Measurements from ENCODE around the gene TAGAP.

TAGAP gene, protein sequence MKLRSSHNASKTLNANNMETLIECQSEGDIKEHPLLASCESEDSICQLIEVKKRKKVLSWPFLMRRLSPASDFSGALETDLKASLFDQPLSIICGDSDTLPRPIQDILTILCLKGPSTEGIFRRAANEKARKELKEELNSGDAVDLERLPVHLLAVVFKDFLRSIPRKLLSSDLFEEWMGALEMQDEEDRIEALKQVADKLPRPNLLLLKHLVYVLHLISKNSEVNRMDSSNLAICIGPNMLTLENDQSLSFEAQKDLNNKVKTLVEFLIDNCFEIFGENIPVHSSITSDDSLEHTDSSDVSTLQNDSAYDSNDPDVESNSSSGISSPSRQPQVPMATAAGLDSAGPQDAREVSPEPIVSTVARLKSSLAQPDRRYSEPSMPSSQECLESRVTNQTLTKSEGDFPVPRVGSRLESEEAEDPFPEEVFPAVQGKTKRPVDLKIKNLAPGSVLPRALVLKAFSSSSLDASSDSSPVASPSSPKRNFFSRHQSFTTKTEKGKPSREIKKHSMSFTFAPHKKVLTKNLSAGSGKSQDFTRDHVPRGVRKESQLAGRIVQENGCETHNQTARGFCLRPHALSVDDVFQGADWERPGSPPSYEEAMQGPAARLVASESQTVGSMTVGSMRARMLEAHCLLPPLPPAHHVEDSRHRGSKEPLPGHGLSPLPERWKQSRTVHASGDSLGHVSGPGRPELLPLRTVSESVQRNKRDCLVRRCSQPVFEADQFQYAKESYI

DNA sequence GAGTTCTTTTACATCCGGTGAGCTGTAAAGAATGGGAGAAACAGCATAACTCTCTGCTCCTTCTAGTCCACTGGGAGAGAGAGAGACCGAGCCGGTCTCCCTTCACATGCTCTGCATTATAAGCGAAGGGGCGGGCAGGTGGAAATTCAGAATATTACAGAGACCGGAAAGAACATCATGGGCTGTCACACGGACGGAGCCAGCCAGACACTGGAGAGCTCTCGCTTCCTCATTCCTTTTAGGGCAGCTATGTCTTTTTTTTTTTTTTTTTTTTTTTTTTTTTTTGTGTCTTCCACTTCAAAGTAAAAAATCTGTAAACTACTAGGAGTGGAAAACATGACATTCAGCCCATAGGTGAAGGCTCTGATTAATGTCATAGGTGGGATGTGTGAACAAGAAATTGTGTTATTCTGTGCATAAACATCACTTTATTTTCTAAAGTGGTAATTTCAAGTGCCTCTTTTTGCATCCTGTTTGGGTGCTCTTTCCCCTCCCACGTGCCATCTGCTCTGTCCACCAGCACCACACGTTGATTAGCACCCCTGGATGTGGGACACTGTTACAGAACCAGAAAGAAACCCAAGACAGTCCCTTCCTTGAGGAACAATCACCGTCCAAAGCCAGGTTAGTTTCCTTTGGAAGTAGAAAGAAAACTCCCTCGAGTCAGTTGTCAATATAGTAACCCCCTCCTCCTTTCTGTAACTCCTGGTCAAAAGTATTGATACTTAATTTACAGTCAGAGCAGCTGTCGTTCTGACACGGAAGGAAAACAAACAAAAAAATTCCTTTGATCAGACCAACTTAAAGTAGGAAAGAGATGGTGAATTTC lies at the start of gene TAGAP:
Gene TAGAP (minus strand): TSS at position 93 of the 829 bp plus-strand sequence. CDS start 845 bp downstream, outside the sequence.
- H3K9me2 ChIP-seq (replicated peaks; ENCODE audit: insufficient read depth, low read length) = no peaks in the 10 kb centered on the region
- peaks cover 22% of the 10 kb centered on the region for H3K79me2 ChIP-seq (ENCODE audit: insufficient read depth, low read length)
- H3F3A ChIP-seq (ENCODE audit: insufficient read depth) = peaks cover 23% of the 10 kb centered on the region
- H2AFZ ChIP-seq (ENCODE audit: low read depth, low read length, severe bottlenecking) = peak within 1 kb of the TSS; percentile 54
- H3K36me3 ChIP-seq (ENCODE audit: low read length) = peaks cover 38% of the 10 kb centered on the region
- H3K9me3 ChIP-seq (ENCODE audit: insufficient read depth, low read length) = no peaks in the 10 kb centered on the region
- peak within 1 kb of the TSS; percentile 75 for H3K27ac ChIP-seq (ENCODE audit: low read depth, low read length)
- H3K4me3 ChIP-seq (ENCODE audit: insufficient read depth, low read length, poor library complexity, severe bottlenecking) = peak within 1 kb of the TSS; percentile 70
- peak within 1 kb of the TSS; percentile 69 for H3K9ac ChIP-seq (ENCODE audit: low read length)
- no peaks in the 10 kb centered on the region for H4K20me1 ChIP-seq (ENCODE audit: low read depth, low read length)
- H3K4me2 ChIP-seq (ENCODE audit: low read depth, low read length, poor library complexity, severe bottlenecking) = peak within 1 kb of the TSS; percentile 93
- no peak for TF ChIP-seq EZH2phosphoT487 (conservative IDR thresholded peaks at IDR 0.05; ENCODE audit: low read length)
- TF ChIP-seq, protein P1, sequence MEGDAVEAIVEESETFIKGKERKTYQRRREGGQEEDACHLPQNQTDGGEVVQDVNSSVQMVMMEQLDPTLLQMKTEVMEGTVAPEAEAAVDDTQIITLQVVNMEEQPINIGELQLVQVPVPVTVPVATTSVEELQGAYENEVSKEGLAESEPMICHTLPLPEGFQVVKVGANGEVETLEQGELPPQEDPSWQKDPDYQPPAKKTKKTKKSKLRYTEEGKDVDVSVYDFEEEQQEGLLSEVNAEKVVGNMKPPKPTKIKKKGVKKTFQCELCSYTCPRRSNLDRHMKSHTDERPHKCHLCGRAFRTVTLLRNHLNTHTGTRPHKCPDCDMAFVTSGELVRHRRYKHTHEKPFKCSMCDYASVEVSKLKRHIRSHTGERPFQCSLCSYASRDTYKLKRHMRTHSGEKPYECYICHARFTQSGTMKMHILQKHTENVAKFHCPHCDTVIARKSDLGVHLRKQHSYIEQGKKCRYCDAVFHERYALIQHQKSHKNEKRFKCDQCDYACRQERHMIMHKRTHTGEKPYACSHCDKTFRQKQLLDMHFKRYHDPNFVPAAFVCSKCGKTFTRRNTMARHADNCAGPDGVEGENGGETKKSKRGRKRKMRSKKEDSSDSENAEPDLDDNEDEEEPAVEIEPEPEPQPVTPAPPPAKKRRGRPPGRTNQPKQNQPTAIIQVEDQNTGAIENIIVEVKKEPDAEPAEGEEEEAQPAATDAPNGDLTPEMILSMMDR (IDR thresholded peaks at IDR 0.05; ENCODE audit: insufficient read depth, low read length, poor library complexity, severe bottlenecking) = no peak
- H3K27me3 ChIP-seq (ENCODE audit: low read length) = no peaks in the 10 kb centered on the region

DNA sequence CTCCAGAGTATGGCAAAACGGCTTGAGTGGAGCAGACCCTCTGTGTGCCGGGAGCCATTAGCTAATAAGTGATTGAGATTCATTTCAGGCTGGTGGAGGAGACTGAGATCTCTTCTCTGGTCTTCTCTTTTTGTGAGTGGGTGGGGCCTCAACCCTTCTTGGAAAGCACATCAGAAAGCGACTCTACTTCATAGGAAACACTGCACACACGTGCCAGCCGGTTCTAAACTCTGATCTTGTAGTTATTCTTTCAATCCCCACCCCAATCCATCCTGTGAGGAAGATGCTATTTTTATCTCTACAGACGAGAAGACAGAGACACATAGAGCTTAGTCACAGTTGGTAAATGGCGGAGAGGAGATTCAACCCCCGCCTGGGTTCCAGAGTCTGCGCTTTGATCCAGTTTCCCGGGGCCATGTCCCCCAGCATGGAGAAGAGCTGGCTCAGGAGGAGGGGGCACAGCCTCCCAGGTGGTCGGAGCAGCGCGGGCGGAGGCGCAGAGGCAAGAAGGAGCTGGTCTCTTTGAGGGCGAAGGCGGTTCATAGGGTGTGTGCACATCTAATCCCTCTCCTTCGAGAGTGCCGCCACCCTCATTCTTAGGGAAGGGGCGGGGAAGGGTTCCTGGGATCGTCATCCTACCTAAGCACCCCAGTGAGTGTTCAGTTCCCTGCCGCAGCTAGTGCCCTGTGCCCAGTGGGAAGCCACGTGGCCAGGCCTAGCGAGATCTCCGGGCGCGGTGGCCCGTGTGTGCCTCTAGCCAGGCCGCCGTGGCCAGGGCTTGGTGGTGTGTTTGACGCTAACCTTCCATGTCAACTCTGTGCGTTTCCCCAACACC lies 49.0 kb upstream of the TAGAP start:
- no peak overlapping the region for H3K4me3 ChIP-seq (ENCODE audit: insufficient read depth, low read length, poor library complexity, severe bottlenecking)
- H3K9ac ChIP-seq (ENCODE audit: low read length) = peak overlapping the region; percentile 27; the same call in 1 of the 2 replicates

More for the DNA sequence above, 49.0 kb upstream of the TAGAP start:
- Histone ChIP-seq H3K4me2 (ENCODE audit: low read depth, low read length, poor library complexity, severe bottlenecking) (peak overlapping the region; percentile 72), H3F3A (ENCODE audit: insufficient read depth) (peaks cover 25% of the 10 kb centered on the region), H3K79me2 (ENCODE audit: insufficient read depth, low read length) (no peaks in the 10 kb centered on the region), H3K27ac (ENCODE audit: low read depth, low read length) (peak overlapping the region; percentile 88), H4K20me1 (ENCODE audit: low read depth, low read length) (no peaks in the 10 kb centered on the region), H3K9me2 (replicated peaks; ENCODE audit: insufficient read depth, low read length) (no peaks in the 10 kb centered on the region), H3K36me3 (ENCODE audit: low read length) (no peaks in the 10 kb centered on the region), H2AFZ (ENCODE audit: low read depth, low read length, severe bottlenecking) (no peak overlapping the region), H3K27me3 (ENCODE audit: low read length) (no peaks in the 10 kb centered on the region), H3K9me3 (ENCODE audit: insufficient read depth, low read length) (no peaks in the 10 kb centered on the region)
- TF ChIP-seq, protein P1 (IDR thresholded peaks at IDR 0.05; ENCODE audit: insufficient read depth, low read length, poor library complexity, severe bottlenecking) = no peak
- no peak for TF ChIP-seq EZH2phosphoT487 (conservative IDR thresholded peaks at IDR 0.05; ENCODE audit: low read length)

All from SU-DHL-6 (cell line).